Trophoblast cell (in vitro differentiated cells and primary cell): ENCODE measurements around the gene GLI2.

Experiments
- DNase-seq, 2 donors: peaks; one replicate each; pipeline ENCODE4 v3.0.0-alpha.2; 2016
- H2AFZ ChIP-seq: 2 replicates; pipeline ENCODE4 v1.6.1; 2013; ENCODE audit warnings: low read length, moderate library complexity, mild to moderate bottlenecking; ENCODE audit not compliant: insufficient read depth, poor library complexity
- H2AK5ac ChIP-seq: 2 replicates; pipeline ENCODE4 v1.6.1; 2013; ENCODE audit warnings: mild to moderate bottlenecking, low read length
- H2BK120ac ChIP-seq: 2 replicates; pipeline ENCODE4 v1.6.1; 2013; ENCODE audit warnings: low read length, mild to moderate bottlenecking, moderate library complexity; ENCODE audit not compliant: insufficient read depth, poor library complexity
- H2BK12ac ChIP-seq: 2 replicates; pipeline ENCODE4 v1.6.1; 2013; ENCODE audit warnings: mild to moderate bottlenecking, low read length, moderate library complexity
- H2BK5ac ChIP-seq: 2 replicates; pipeline ENCODE4 v1.6.1; 2013; ENCODE audit warnings: low read length, low read depth, moderate library complexity, mild to moderate bottlenecking; ENCODE audit not compliant: poor library complexity
- H3K14ac ChIP-seq: 2 replicates; pipeline ENCODE4 v1.6.1; 2013; ENCODE audit warnings: mild to moderate bottlenecking, low read length
- H3K18ac ChIP-seq: 2 replicates; pipeline ENCODE4 v1.6.1; 2013; ENCODE audit warnings: mild to moderate bottlenecking, low read length
- H3K23ac ChIP-seq: 2 replicates; pipeline ENCODE4 v1.6.1; 2013; ENCODE audit warnings: low read length
- H3K27ac ChIP-seq: 2 replicates; pipeline ENCODE4 v1.5.1; 2013; ENCODE audit warnings: low read depth, mild to moderate bottlenecking, inconsistent platforms, low read length, moderate library complexity
- H3K27me3 ChIP-seq: 2 replicates; pipeline ENCODE4 v1.6.1; 2013; ENCODE audit warnings: inconsistent platforms, mild to moderate bottlenecking, low read length, moderate library complexity; ENCODE audit not compliant: insufficient read depth
- H3K36me3 ChIP-seq, 2 experiments: 1 replicate in 1 of 2; 2 replicates in 1 of 2; pipeline ENCODE4 v1.6.1; 2013; ENCODE audit warnings: low read length in 2 of 2, mild to moderate bottlenecking in 2 of 2, moderate library complexity in 1 of 2; ENCODE audit not compliant: insufficient read depth in 2 of 2, control insufficient read depth in 1 of 2
- H3K4ac ChIP-seq: 2 replicates; pipeline ENCODE4 v1.6.1; 2013; ENCODE audit warnings: low read depth, mild to moderate bottlenecking, low read length, moderate library complexity
- H3K4me1 ChIP-seq, 2 experiments: 1 replicate in 1 of 2; 2 replicates in 1 of 2; pipeline ENCODE4 v1.6.1; 2013; ENCODE audit warnings: low read length in 2 of 2, mild to moderate bottlenecking in 2 of 2, moderate library complexity in 1 of 2; ENCODE audit not compliant: insufficient read depth in 2 of 2, control insufficient read depth in 1 of 2
- H3K4me2 ChIP-seq: 2 replicates; pipeline ENCODE4 v1.6.1; 2013; ENCODE audit warnings: inconsistent platforms, mild to moderate bottlenecking, low read length, moderate library complexity
- H3K4me3 ChIP-seq: 2 replicates; pipeline ENCODE4 v1.5.1; 2013; ENCODE audit warnings: mild to moderate bottlenecking, low read depth, low read length, inconsistent platforms
- H3K79me1 ChIP-seq: one replicate; pipeline ENCODE4 v1.6.1; 2013; ENCODE audit warnings: low read length
- H3K79me2 ChIP-seq: 2 replicates; pipeline ENCODE4 v1.6.1; 2013; ENCODE audit warnings: low read length, mild to moderate bottlenecking; ENCODE audit not compliant: control insufficient read depth, insufficient read depth, poor library complexity
- H3K9ac ChIP-seq: 2 replicates; pipeline ENCODE4 v1.6.1; 2013; ENCODE audit warnings: mild to moderate bottlenecking, low read length
- H3K9me3 ChIP-seq: 2 replicates; pipeline ENCODE4 v1.6.1; 2013; ENCODE audit warnings: low read depth, mild to moderate bottlenecking, control low read depth, inconsistent platforms, low read length; ENCODE audit not compliant: insufficient read depth
- H4K12ac ChIP-seq: 2 replicates; pipeline ENCODE4 v1.6.1; 2013; ENCODE audit warnings: low read depth, mild to moderate bottlenecking, low read length, moderate library complexity
- H4K8ac ChIP-seq: 2 replicates; pipeline ENCODE4 v1.6.1; 2013; ENCODE audit warnings: low read depth, mild to moderate bottlenecking, low read length, moderate library complexity
- H4K91ac ChIP-seq: one replicate; pipeline ENCODE4 v1.6.1; 2013; ENCODE audit warnings: low read depth, mild to moderate bottlenecking, low read length, moderate library complexity
- WGBS: extraction: QIAGEN DNeasy Blood & Tissue Kit; methylation state at CpG from one replicate; pipeline ENCODE4 v1.1.7; 2013; ENCODE audit warnings: missing lambda C conversion rate; ENCODE audit not compliant: insufficient read length, insufficient coverage; ENCODE audit errors: extremely low coverage; 5-methylcytosine and 5-hydroxymethylcytosine counted together

Gene GLI2

DNA sequence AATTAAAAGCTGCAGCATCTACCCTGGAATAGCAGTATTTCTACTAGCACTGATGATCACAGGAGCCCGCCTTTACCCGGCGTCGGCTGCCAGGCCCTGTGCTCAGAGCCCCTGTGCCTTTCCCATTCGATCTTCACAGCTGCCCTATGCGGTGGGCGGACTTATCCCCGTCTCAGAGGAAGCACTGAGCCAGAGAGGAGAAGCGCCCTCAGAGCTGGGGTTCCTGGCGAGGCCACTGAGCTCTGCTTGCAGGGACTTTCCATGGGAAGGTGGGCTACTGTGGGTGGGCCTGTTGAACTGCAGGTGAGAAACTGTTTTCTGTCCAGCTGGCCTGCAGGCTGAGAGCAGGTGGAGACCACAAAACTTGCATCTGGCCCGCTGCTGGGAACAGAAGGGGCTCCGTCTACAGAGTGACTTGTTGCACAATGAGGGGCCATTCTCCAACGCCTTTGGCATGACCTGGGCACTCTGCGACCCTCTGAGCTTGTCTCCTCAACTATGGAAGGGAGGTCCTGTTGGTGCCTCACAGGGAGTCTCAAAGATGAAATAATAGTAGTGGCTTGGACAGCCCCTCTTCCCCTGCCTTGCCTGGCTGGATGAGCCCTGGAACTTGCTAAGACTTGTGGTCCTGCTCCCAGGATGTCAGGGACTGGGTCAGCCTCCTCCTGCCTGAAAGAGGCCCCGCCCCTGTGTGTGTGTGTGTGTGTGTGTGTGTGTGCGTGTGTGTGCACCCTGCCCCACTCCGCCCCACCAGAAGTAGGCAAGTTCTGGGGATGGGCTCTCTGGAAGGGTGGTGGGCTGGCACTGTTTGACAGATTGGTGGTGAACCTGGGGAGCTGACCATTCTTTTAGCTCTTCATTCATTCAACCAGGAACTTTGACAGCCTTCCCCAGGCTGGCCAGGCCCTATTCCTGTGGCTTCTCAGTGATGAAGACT, 32.7 kb downstream of the GLI2 start:
- Histone ChIP-seq H3K79me1 (peaks cover 18% of the 10 kb centered on the region), H3K9ac (no peak overlapping the region), H3K79me2 (peaks cover 2% of the 10 kb centered on the region), H2BK120ac (no peak overlapping the region), H2BK12ac (no peak overlapping the region), H2AFZ (no peak overlapping the region), H4K12ac (no peak overlapping the region), H3K9me3 (no peaks in the 10 kb centered on the region), H4K8ac (no peak overlapping the region), H3K4me2 (no peak overlapping the region), H3K27me3 (no peaks in the 10 kb centered on the region), H3K27ac (no peak overlapping the region), H3K4me1 (peaks cover 33 to 42% of the 10 kb centered on the region in 2 experiments), H2AK5ac (no peak overlapping the region), H3K4ac (no peak overlapping the region), H3K4me3 (no peak overlapping the region), H3K23ac (no peak overlapping the region), H2BK5ac (no peak overlapping the region), H3K18ac (no peak overlapping the region), H4K91ac (no peak overlapping the region), H3K14ac (no peak overlapping the region), H3K36me3 (no peaks in the 10 kb centered on the region)
- WGBS = no CpG with 5 or more reads among the region's 17 CpGs
- no peak for DNase-seq

DNA sequence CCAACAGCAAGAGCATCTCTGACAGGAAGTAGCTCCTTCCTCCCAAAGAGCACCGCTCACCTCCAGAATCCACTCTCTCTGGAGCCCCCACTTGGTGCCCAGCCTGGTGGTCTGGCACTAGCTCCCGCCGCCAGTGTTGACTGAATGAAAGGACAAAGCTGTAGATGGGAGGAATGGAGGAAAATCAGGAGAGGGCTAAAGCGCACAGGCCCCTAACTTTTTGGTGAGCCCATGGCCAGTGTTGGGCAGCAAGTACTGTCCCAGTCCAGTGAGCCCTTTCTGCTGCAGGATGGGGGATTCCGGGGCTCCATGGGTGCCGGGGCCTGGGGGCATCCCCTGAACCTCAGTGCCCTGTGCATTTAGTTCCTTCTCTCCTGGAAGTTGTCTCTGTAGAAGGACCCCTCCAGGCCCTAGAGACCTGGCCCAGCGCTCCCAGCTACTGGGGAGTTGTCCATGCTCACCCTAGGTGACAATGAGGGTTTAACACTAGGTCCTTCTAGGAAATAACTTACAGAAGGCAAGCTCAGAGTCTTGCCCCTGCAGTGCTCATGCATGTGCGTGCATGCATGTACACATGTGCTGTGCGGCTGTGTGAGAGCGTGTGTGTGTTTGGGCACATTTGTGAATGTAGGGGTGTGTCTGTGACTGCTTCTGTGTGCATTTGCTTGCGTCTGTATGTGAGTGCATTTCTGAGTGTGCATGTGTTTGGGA, 33.6 kb downstream of the GLI2 start:
- H2BK5ac ChIP-seq = no peak overlapping the region
- H3K4ac ChIP-seq = no peak overlapping the region
- no peak overlapping the region for H4K12ac ChIP-seq
- no peaks in the 10 kb centered on the region for H3K36me3 ChIP-seq
- H3K14ac ChIP-seq = no peak overlapping the region
- peaks cover 2% of the 10 kb centered on the region for H3K79me2 ChIP-seq
- H2AK5ac ChIP-seq = no peak overlapping the region
- no peak overlapping the region for H3K23ac ChIP-seq
- H3K4me1 ChIP-seq = peaks cover 33 to 42% of the 10 kb centered on the region in 2 experiments
- H2AFZ ChIP-seq = no peak overlapping the region
- H3K27me3 ChIP-seq = no peaks in the 10 kb centered on the region
- H4K91ac ChIP-seq = no peak overlapping the region
- H3K9me3 ChIP-seq = no peaks in the 10 kb centered on the region
- H3K9ac ChIP-seq = no peak overlapping the region
- peaks cover 18% of the 10 kb centered on the region for H3K79me1 ChIP-seq
- H4K8ac ChIP-seq = no peak overlapping the region
- no peak overlapping the region for H3K4me2 ChIP-seq
- no peak overlapping the region for H3K18ac ChIP-seq
- no peak overlapping the region for H2BK12ac ChIP-seq
- no peak overlapping the region for H3K4me3 ChIP-seq
- no peak overlapping the region for H2BK120ac ChIP-seq
- no peak overlapping the region for H3K27ac ChIP-seq
- no CpG with 5 or more reads among the region's 11 CpGs for WGBS
- DNase-seq = no peak

DNA sequence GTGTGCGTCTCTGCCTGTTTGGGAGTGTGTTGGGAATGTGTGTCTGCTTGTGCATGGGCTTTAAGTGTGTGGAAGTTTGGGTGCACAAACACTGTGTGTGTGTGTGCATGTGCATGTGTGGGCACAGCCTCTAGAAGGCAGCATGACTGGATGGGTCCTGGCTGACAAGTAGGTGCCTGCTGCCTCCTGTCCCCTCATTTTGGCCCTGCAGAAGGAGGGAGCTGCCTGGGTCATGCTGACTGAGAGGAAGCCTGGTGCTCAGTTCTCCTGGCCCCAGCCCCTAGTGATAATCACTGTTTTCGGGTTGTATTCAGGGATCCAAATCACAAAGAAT, 34.1 kb downstream of the GLI2 start:
- Histone ChIP-seq H3K14ac (no peak overlapping the region), H2BK12ac (no peak overlapping the region), H4K91ac (no peak overlapping the region), H3K36me3 (no peaks in the 10 kb centered on the region), H3K18ac (no peak overlapping the region), H3K4me1 (peaks cover 33 to 39% of the 10 kb centered on the region in 2 experiments), H4K12ac (no peak overlapping the region), H2BK120ac (no peak overlapping the region), H2AFZ (no peak overlapping the region), H2AK5ac (no peak overlapping the region), H3K4ac (no peak overlapping the region), H2BK5ac (no peak overlapping the region), H3K9ac (no peak overlapping the region), H3K27me3 (no peaks in the 10 kb centered on the region), H3K27ac (no peak overlapping the region), H3K4me3 (no peak overlapping the region), H3K4me2 (no peak overlapping the region), H3K79me2 (peaks cover 2% of the 10 kb centered on the region), H3K23ac (no peak overlapping the region), H3K79me1 (peaks cover 18% of the 10 kb centered on the region), H3K9me3 (no peaks in the 10 kb centered on the region), H4K8ac (no peak overlapping the region)
- WGBS = no CpG with 5 or more reads among the region's 2 CpGs
- no peak for DNase-seq

DNA sequence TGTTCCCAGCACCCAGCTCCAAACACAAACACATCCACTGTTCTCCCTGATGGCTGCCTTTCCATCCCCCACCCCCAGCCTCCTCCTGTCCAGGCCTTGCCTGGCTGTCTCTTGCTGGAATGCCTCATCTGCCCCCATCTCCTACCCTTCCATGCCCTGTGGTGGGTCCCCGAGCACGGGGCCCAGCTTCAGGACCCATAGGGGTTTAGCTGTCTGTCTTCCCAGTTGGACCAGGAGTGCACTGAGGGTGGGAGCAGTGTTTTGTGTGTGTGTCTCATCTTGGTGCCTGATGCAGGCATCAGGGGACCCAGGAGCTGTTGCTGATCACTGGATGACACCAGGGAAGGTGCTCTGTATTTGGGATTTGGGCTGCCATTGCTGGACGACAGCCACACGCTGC, 34.5 kb downstream of the GLI2 start:
- no peaks in the 10 kb centered on the region for H3K27me3 ChIP-seq
- no peak overlapping the region for H3K9ac ChIP-seq
- no peak overlapping the region for H2BK5ac ChIP-seq
- H2AFZ ChIP-seq = no peak overlapping the region
- H3K4ac ChIP-seq = no peak overlapping the region
- no CpG with 5 or more reads among the region's 4 CpGs for WGBS
- no peak overlapping the region for H4K12ac ChIP-seq
- H3K4me1 ChIP-seq = peaks cover 29 to 35% of the 10 kb centered on the region in 2 experiments
- H3K9me3 ChIP-seq = no peaks in the 10 kb centered on the region
- no peak for DNase-seq
- H4K8ac ChIP-seq = no peak overlapping the region
- H3K4me3 ChIP-seq = no peak overlapping the region
- H3K23ac ChIP-seq = no peak overlapping the region
- no peak overlapping the region for H3K14ac ChIP-seq
- peaks cover 15% of the 10 kb centered on the region for H3K79me1 ChIP-seq
- no peak overlapping the region for H4K91ac ChIP-seq
- H3K18ac ChIP-seq = no peak overlapping the region
- H2AK5ac ChIP-seq = no peak overlapping the region
- H3K36me3 ChIP-seq = no peaks in the 10 kb centered on the region
- no peak overlapping the region for H2BK12ac ChIP-seq
- no peak overlapping the region for H3K27ac ChIP-seq
- peaks cover 2% of the 10 kb centered on the region for H3K79me2 ChIP-seq
- no peak overlapping the region for H3K4me2 ChIP-seq
- H2BK120ac ChIP-seq = no peak overlapping the region
